Right forelimb (tissue), 1 donor: ENCODE results near the gene BCO2.
"Not testable (repeated sequence)": the region's sequence is repeated elsewhere in the genome, so short reads cannot be mapped to it uniquely, and the experiment has no call there.

ENCODE experiments used
- DNase-seq: peaks from one replicate; pipeline ENCODE4 v3.0.0-alpha.2; 2018

Gene BCO2

GRCh38 chr11:112172362-112172994 lies 2.8 kb upstream of the BCO2 start:
- no peak for DNase-seq

- DNase-seq = no peak
These were observed 2.2 kb upstream of the BCO2 start for GRCh38 chr11:112173152-112173551.

GRCh38 chr11:112175599-112175952 lies 264 bp downstream of the BCO2 start:
- no peak for DNase-seq

- DNase-seq = no peak
These were observed 765 bp downstream of the BCO2 start for GRCh38 chr11:112176077-112176476.

- DNase-seq = no peak
These were observed 2.3 kb downstream of the BCO2 start for GRCh38 chr11:112177589-112177988.

GRCh38 chr11:112178428-112178827 lies 3.1 kb downstream of the BCO2 start:
- no peak for DNase-seq

GRCh38 chr11:112178936-112179335 lies 3.6 kb downstream of the BCO2 start:
- no peak for DNase-seq

- no peak for DNase-seq
These were observed 4.3 kb downstream of the BCO2 start for GRCh38 chr11:112179601-112180000.

- no peak for DNase-seq
These were observed 7.6 kb downstream of the BCO2 start for GRCh38 chr11:112182867-112183266.

GRCh38 chr11:112185883-112186282 lies 10.6 kb downstream of the BCO2 start:
- no peak for DNase-seq

GRCh38 chr11:112186304-112186703 lies 11.0 kb downstream of the BCO2 start:
- no peak for DNase-seq

- DNase-seq = not testable (repeated sequence)
These were observed 19.8 kb downstream of the BCO2 start for GRCh38 chr11:112195113-112195512.

- DNase-seq = no peak
These were observed 20.6 kb downstream of the BCO2 start for GRCh38 chr11:112195951-112196351.

- DNase-seq = no peak
These were observed 21.3 kb downstream of the BCO2 start for GRCh38 chr11:112196519-112197087.

- DNase-seq = not testable (repeated sequence)
These were observed 23.8 kb downstream of the BCO2 start for GRCh38 chr11:112199101-112199500.

GRCh38 chr11:112200252-112200651 lies 24.9 kb downstream of the BCO2 start:
- no peak for DNase-seq

- no peak for DNase-seq
These were observed 30.8 kb downstream of the BCO2 start for GRCh38 chr11:112206071-112206470.

- DNase-seq = no peak
These were observed 35.6 kb downstream of the BCO2 start for GRCh38 chr11:112210890-112211289.

GRCh38 chr11:112211536-112211935 lies 36.2 kb downstream of the BCO2 start:
- no peak for DNase-seq

- no peak for DNase-seq
These were observed 37.0 kb downstream of the BCO2 start for GRCh38 chr11:112212290-112212689.

- DNase-seq = no peak
These were observed 37.4 kb downstream of the BCO2 start for GRCh38 chr11:112212710-112213109.

GRCh38 chr11:112213753-112214152 lies 38.4 kb downstream of the BCO2 start:
- no peak for DNase-seq

GRCh38 chr11:112215621-112216020 lies 40.3 kb downstream of the BCO2 start:
- DNase-seq = no peak

- DNase-seq = no peak
These were observed 41.3 kb downstream of the BCO2 start for GRCh38 chr11:112216561-112217105.
